HG02870 (cell line): ENCODE results near the gene STK25.

Experiments
- ATAC-seq: cut with Tn5 transposase; IDR thresholded peaks from one replicate; pipeline ENCODE4 v1.9.1; 2021; ENCODE audit warnings: mild to moderate bottlenecking, moderate library complexity; ENCODE audit not compliant: unreplicated experiment

The STK25 gene

GRCh38 chr2:241508240-241509154, at the start of gene STK25:
Gene STK25, minus strand, starts transcription at chr2:241508584. Its CDS starts 549 bp downstream, at chr2:241508035.
- peak; percentile 74 for ATAC-seq

- no peak for ATAC-seq
These were observed 48.4 kb upstream of the STK25 start for GRCh38 chr2:241556746-241557145.

GRCh38 chr2:241555711-241556110, 47.3 kb upstream of the STK25 start:
- no peak for ATAC-seq

- ATAC-seq = no peak
These were observed 46.4 kb upstream of the STK25 start for GRCh38 chr2:241554610-241555322.

- no peak for ATAC-seq
These were observed 45.6 kb upstream of the STK25 start for GRCh38 chr2:241553981-241554380.

- no peak for ATAC-seq
These were observed 45.1 kb upstream of the STK25 start for GRCh38 chr2:241553512-241553830.

- ATAC-seq = no peak
These were observed 43.8 kb upstream of the STK25 start for GRCh38 chr2:241551998-241552737.

- ATAC-seq = no peak
These were observed 43.2 kb upstream of the STK25 start for GRCh38 chr2:241551599-241551997.

- no peak for ATAC-seq
These were observed 42.5 kb upstream of the STK25 start for GRCh38 chr2:241550616-241551580.

- ATAC-seq = no peak
These were observed 40.1 kb upstream of the STK25 start for GRCh38 chr2:241548451-241548835.

GRCh38 chr2:241547781-241548450, 39.5 kb upstream of the STK25 start:
- no peak for ATAC-seq

GRCh38 chr2:241546771-241547498, 38.6 kb upstream of the STK25 start:
- ATAC-seq = no peak

- no peak for ATAC-seq
These were observed 37.4 kb upstream of the STK25 start for GRCh38 chr2:241545523-241546473.

- ATAC-seq = no peak
These were observed 36.7 kb upstream of the STK25 start for GRCh38 chr2:241545106-241545505.

- no peak for ATAC-seq
These were observed 33.9 kb upstream of the STK25 start for GRCh38 chr2:241542278-241542605.

GRCh38 chr2:241541564-241542277, 33.3 kb upstream of the STK25 start:
- no peak for ATAC-seq

GRCh38 chr2:241540771-241541561, 32.6 kb upstream of the STK25 start:
- no peak for ATAC-seq
